Left lung (tissue), 10 donors: Measurements from ENCODE around the gene ARAP1. TPM values are rescaled to one million over a fixed set of nuclear protein-coding genes. Genes with fewer than 3 reads are reported as not detected.

ENCODE experiments used
- ATAC-seq: fragments of 200-7000 bp; cut with Tn5 transposase; one replicate; pipeline ENCODE4 v1.9.1; 2020; ENCODE audit warnings: moderate library complexity
- DNase-seq, 4 donors: peaks; one replicate each; pipeline ENCODE4 v3.0.0-alpha.2; 2013 to 2020
- H3K27ac ChIP-seq, 2 donors: fragments of 200-600 bp; sonication (generic) in 1 of 2; one replicate each; pipeline versions ENCODE4 v1.5.0 to v1.8.0; 2020 to 2021
- H3K27me3 ChIP-seq, 2 donors: fragments of 200-600 bp; sonication (generic) in 1 of 2; one replicate each; pipeline versions ENCODE4 v1.5.0 to v1.8.0; 2020 to 2021
- H3K36me3 ChIP-seq, 2 donors: fragments of 200-600 bp; sonication (generic) in 1 of 2; one replicate each; pipeline versions ENCODE4 v1.5.0 to v1.8.0; 2020 to 2021
- H3K4me1 ChIP-seq, 2 donors: fragments of 200-600 bp; one replicate each; pipeline ENCODE4 v1.8.0; 2021
- H3K4me3 ChIP-seq, 2 donors: fragments of 200-600 bp; sonication (generic) in 1 of 2; one replicate each; pipeline versions ENCODE4 v1.5.0 to v1.8.0; 2020 to 2021; ENCODE audit warnings: mild to moderate bottlenecking in 1 of 2
- H3K9me3 ChIP-seq, 2 donors: fragments of 200-600 bp; sonication (generic) in 1 of 2; one replicate each; pipeline versions ENCODE4 v1.5.0 to v1.8.0; 2020 to 2021
- CTCF ChIP-seq, 2 donors: fragments of 200-600 bp; sonication (generic) in 1 of 2; IDR thresholded peaks; one replicate each; pipeline versions ENCODE4 v1.5.0 to v1.8.0; 2021; ENCODE audit warnings: antibody characterized with exemption in 2 of 2
- intact Hi-C, 2 donors: fragments of 100-400 bp; cut with DNase I; formaldehyde crosslinking; loops; one replicate each; pipeline versions ENCODE4 v1.11.2 to v1.14.2; 2022
- polyA plus RNA-seq, 6 donors: library from polyadenylated mRNA; unstranded; fragments of 120-200 nt; gene quantifications; one replicate each; pipeline ENCODE4 v1.2.1, GENCODE V29; 2013; ENCODE audit not compliant: insufficient read length in 6 of 6
- total RNA-seq, 2 donors: library from RNA; stranded (reverse); fragmentation: NEBNext Ultra II Directional; extraction: Animal tissue kit (Norgen Biotek cat#: 25700); gene quantifications; one replicate each; pipeline ENCODE4 v1.2.1, GENCODE V29; 2021
- donor health status: DM: no; HTN: yes; CAD: no.
- donor health status: DM: no; HTN: no; CAD: no.

The ARAP1 gene
- total and polyA plus RNA-seq, 8 donors = 80.0 to 222 (median 97.7) TPM

- peak in 1 of 2 donors; percentile 15 for TF ChIP-seq CTCF (IDR thresholded peaks at IDR 0.05)
- peak overlapping the region in 1 of 2 donors; percentile 87 for H3K27ac ChIP-seq
- no peaks in the 10 kb centered on the region for H3K9me3 ChIP-seq
- no peaks in the 10 kb centered on the region for H3K27me3 ChIP-seq
- intact Hi-C loops = no loop called here
- H3K36me3 ChIP-seq = peaks cover 0 to 21% of the 10 kb centered on the region in 2 donors
- ATAC-seq (no peak), DNase-seq (peak in 1 of 4 donors; percentile 53)
- peaks cover 15 to 44% of the 10 kb centered on the region in 2 donors for H3K4me1 ChIP-seq
- no peak overlapping the region for H3K4me3 ChIP-seq
Observed at GRCh38 chr11:72753341-72754148, 1.3 kb upstream of the ARAP1 start.

- H3K27me3 ChIP-seq = no peaks in the 10 kb centered on the region
- peaks cover 0 to 13% of the 10 kb centered on the region in 2 donors for H3K36me3 ChIP-seq
- DNase-seq = peak in 2 of 4 donors; percentile 73 to 75
- peak overlapping the region; percentile 65 to 80 for H3K4me3 ChIP-seq
- H3K4me1 ChIP-seq = peaks cover 13 to 51% of the 10 kb centered on the region in 2 donors
- peak overlapping the region; percentile 73 to 87 for H3K27ac ChIP-seq
- H3K9me3 ChIP-seq = no peaks in the 10 kb centered on the region
- TF ChIP-seq CTCF (IDR thresholded peaks at IDR 0.05) = no peak
- intact Hi-C loops = no loop called here
- ATAC-seq = peak; percentile 67
Observed at GRCh38 chr11:72751116-72752087, 806 bp downstream of the ARAP1 start.

- peak in 1 of 4 donors; percentile 34 for DNase-seq
- no peak for TF ChIP-seq CTCF (IDR thresholded peaks at IDR 0.05)
- Histone ChIP-seq H3K9me3 (no peaks in the 10 kb centered on the region), H3K4me3 (peak overlapping the region in 1 of 2 donors; percentile 80), H3K27me3 (no peaks in the 10 kb centered on the region), H3K4me1 (peaks cover 13 to 59% of the 10 kb centered on the region in 2 donors), H3K27ac (peak overlapping the region; percentile 7 to 87), H3K36me3 (peaks cover 0 to 9% of the 10 kb centered on the region in 2 donors)
- intact Hi-C loops = no loop called here
- ATAC-seq = no peak
Observed at GRCh38 chr11:72750556-72751115, 1.6 kb downstream of the ARAP1 start.

GRCh38 chr11:72750086-72750485 is 2.1 kb downstream of the ARAP1 start:
- Histone ChIP-seq H3K9me3 (no peaks in the 10 kb centered on the region), H3K27me3 (no peaks in the 10 kb centered on the region), H3K4me3 (peak overlapping the region in 1 of 2 donors; percentile 80), H3K27ac (no peak overlapping the region), H3K4me1 (peaks cover 13 to 62% of the 10 kb centered on the region in 2 donors), H3K36me3 (peaks cover 0 to 8% of the 10 kb centered on the region in 2 donors)
- TF ChIP-seq CTCF (IDR thresholded peaks at IDR 0.05) = no peak
- intact Hi-C loops = no loop called here
- peak in 1 of 4 donors; percentile 46 for DNase-seq
- ATAC-seq = no peak
